ENCODE data around the gene ARHGAP40. TPM values are rescaled to one million over a fixed set of nuclear protein-coding genes. Genes with fewer than 3 reads are reported as not detected.

ARHGAP40 gene
- total RNA-seq, 1 experiment from 2014 or later: 0.18 TPM

DNA sequence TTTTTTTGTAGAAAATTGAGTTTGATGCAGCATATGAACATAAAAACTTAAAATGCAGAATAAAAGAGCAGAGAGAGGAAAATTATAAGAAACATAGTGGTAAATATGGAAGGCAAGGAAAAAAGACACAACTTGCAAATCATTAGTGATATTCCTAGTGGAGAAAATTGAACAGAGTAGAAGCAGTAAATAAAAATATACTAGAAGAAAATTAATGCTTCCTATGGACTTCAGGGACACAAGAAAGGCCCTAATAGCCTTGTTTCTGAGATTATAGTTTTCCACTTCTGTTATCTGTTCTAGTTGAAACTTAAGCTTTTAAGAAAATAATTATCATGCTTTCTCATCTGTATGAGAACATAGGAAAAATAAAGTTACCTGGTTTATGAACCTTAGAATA is 46.2 kb upstream of the ARHGAP40 start:
- POLR2A ChIA-PET: no interaction called here
- H3K36me3 ChIP-seq (ENCODE audit: control insufficient read depth, insufficient read depth, low read length): peaks cover 27% of the 10 kb centered on the region
- no peak overlapping the region for H3K4me3 ChIP-seq (ENCODE audit: low read depth in 2 of 2, low read length in 2 of 2)
- no peak for DNase-seq (ENCODE audit: low read depth, low spot score)
- intact Hi-C loops (cut with micrococcal nuclease; ENCODE audit: unreplicated experiment) (no loop called here), in situ Hi-C loops (cut with HindIII; ENCODE audit: low pct_unique_long_range_greater_than_20kb, low sequenced_read_pairs) (no loop called here)
- TF ChIP-seq TCF7L2 (IDR thresholded peaks at IDR 0.05; ENCODE audit: low read depth, low read length): no peak
- TF ChIP-seq POLR2AphosphoS5 (IDR thresholded peaks at IDR 0.05; ENCODE audit: low read depth, low read length): no peak
- TF ChIP-seq, protein P1, sequence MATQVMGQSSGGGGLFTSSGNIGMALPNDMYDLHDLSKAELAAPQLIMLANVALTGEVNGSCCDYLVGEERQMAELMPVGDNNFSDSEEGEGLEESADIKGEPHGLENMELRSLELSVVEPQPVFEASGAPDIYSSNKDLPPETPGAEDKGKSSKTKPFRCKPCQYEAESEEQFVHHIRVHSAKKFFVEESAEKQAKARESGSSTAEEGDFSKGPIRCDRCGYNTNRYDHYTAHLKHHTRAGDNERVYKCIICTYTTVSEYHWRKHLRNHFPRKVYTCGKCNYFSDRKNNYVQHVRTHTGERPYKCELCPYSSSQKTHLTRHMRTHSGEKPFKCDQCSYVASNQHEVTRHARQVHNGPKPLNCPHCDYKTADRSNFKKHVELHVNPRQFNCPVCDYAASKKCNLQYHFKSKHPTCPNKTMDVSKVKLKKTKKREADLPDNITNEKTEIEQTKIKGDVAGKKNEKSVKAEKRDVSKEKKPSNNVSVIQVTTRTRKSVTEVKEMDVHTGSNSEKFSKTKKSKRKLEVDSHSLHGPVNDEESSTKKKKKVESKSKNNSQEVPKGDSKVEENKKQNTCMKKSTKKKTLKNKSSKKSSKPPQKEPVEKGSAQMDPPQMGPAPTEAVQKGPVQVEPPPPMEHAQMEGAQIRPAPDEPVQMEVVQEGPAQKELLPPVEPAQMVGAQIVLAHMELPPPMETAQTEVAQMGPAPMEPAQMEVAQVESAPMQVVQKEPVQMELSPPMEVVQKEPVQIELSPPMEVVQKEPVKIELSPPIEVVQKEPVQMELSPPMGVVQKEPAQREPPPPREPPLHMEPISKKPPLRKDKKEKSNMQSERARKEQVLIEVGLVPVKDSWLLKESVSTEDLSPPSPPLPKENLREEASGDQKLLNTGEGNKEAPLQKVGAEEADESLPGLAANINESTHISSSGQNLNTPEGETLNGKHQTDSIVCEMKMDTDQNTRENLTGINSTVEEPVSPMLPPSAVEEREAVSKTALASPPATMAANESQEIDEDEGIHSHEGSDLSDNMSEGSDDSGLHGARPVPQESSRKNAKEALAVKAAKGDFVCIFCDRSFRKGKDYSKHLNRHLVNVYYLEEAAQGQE (IDR thresholded peaks at IDR 0.05; ENCODE audit: insufficient read depth in 1 of 2, low read depth in 2 of 2, low read length in 1 of 2): no peak
- TF ChIP-seq SIN3A (IDR thresholded peaks at IDR 0.05; ENCODE audit: borderline replicate concordance, insufficient read depth, low read depth, low read length): no peak
- H3K27me3 ChIP-seq (ENCODE audit: control insufficient read depth, insufficient read depth, low read length): no peaks in the 10 kb centered on the region
- H3K9me3 ChIP-seq (ENCODE audit: control insufficient read depth, insufficient read depth, low read depth, low read length): no peaks in the 10 kb centered on the region
- CTCF ChIA-PET: no interaction called here
- no peaks in the 10 kb centered on the region for H3K4me1 ChIP-seq (ENCODE audit: control insufficient read depth, insufficient read depth, low read length)
- BruUV-seq (replicated peaks): no TSS peak
- ATAC-seq: no peak
- no peak overlapping the region for H3K27ac ChIP-seq (ENCODE audit: low read length)

DNA sequence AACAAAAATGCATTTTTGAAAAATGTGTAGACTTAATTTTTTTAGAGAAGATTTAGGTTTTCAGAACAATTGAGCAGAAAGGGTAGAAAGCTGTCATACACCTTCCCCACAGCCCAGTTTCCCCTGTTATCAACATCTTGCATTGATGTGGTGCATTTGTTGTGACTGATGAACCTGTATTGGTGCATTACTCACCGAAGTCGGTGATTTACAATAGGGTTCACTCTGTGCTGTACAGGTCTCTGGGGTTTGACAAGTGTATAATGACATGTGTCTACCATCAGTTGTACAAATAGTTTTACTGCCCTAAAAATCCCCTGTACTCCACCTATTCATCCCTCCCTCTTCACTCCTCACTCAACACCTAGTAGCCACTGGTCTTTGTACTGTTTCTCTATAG is 44.4 kb upstream of the ARHGAP40 start:
- Histone ChIP-seq H3K27ac (ENCODE audit: low read length) (no peak overlapping the region), H3K9me3 (ENCODE audit: control insufficient read depth, insufficient read depth, low read depth, low read length) (no peaks in the 10 kb centered on the region), H3K4me3 (ENCODE audit: low read depth in 2 of 2, low read length in 2 of 2) (no peak overlapping the region), H3K36me3 (ENCODE audit: control insufficient read depth, insufficient read depth, low read length) (peaks cover 27% of the 10 kb centered on the region), H3K4me1 (ENCODE audit: control insufficient read depth, insufficient read depth, low read length) (no peaks in the 10 kb centered on the region), H3K27me3 (ENCODE audit: control insufficient read depth, insufficient read depth, low read length) (no peaks in the 10 kb centered on the region)
- TF ChIP-seq TCF7L2 (IDR thresholded peaks at IDR 0.05; ENCODE audit: low read depth, low read length): no peak
- TF ChIP-seq POLR2AphosphoS5 (IDR thresholded peaks at IDR 0.05; ENCODE audit: low read depth, low read length): no peak
- TF ChIP-seq, protein P2, sequence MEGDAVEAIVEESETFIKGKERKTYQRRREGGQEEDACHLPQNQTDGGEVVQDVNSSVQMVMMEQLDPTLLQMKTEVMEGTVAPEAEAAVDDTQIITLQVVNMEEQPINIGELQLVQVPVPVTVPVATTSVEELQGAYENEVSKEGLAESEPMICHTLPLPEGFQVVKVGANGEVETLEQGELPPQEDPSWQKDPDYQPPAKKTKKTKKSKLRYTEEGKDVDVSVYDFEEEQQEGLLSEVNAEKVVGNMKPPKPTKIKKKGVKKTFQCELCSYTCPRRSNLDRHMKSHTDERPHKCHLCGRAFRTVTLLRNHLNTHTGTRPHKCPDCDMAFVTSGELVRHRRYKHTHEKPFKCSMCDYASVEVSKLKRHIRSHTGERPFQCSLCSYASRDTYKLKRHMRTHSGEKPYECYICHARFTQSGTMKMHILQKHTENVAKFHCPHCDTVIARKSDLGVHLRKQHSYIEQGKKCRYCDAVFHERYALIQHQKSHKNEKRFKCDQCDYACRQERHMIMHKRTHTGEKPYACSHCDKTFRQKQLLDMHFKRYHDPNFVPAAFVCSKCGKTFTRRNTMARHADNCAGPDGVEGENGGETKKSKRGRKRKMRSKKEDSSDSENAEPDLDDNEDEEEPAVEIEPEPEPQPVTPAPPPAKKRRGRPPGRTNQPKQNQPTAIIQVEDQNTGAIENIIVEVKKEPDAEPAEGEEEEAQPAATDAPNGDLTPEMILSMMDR (IDR thresholded peaks at IDR 0.05): no peak
- ATAC-seq: no peak
- BruUV-seq (replicated peaks): no TSS peak
- ChIA-PET POLR2A (no interaction called here), CTCF (no interaction called here)
- intact Hi-C loops (cut with micrococcal nuclease; ENCODE audit: unreplicated experiment): no loop called here
- no peak for DNase-seq (ENCODE audit: low read depth, low spot score)
- in situ Hi-C loops (cut with HindIII; ENCODE audit: low pct_unique_long_range_greater_than_20kb, low sequenced_read_pairs): no loop called here

DNA sequence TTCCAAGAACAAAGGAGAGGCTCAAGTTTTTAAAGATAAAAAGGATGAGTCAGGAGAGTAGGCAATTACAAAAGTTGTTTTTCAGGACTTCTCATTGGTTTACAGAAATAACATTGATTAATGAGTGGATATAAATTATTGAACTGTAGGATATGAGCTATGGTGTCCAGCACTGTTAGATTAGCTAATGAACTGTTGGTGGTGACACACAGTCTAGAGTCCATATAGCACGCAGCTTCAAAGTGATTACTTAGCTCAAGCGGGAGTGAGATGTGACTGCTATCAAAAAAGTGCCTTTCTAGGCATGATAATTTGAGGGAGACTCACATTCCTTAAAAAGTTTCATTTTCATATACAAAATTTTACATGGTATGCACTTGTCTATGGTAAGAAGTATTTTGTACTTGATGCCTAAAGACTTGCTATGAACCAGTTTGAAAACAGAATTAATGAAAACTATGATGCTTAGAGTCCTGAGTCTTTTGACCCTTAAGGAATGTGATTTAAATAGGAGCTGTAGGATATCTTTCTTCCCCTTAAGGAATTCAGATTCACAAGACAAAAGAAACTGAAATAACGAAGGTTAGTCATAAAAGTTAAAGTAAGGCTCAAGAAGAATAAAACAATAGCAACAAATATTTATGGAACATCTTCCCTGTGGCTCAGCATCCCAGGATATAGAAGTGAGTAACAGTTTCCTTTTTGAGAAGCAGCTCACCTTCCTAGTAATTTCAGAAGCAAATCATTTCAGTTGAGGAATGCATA is 42.8 kb upstream of the ARHGAP40 start:
- intact Hi-C loops (cut with micrococcal nuclease; ENCODE audit: unreplicated experiment) (no loop called here), in situ Hi-C loops (cut with HindIII; ENCODE audit: low pct_unique_long_range_greater_than_20kb, low sequenced_read_pairs) (no loop called here)
- Histone ChIP-seq H3K4me3 (ENCODE audit: low read depth in 2 of 2, low read length in 2 of 2) (no peak overlapping the region), H3K9me3 (ENCODE audit: control insufficient read depth, insufficient read depth, low read depth, low read length) (no peaks in the 10 kb centered on the region), H3K36me3 (ENCODE audit: control insufficient read depth, insufficient read depth, low read length) (peaks cover 27% of the 10 kb centered on the region), H3K27me3 (ENCODE audit: control insufficient read depth, insufficient read depth, low read length) (no peaks in the 10 kb centered on the region), H3K4me1 (ENCODE audit: control insufficient read depth, insufficient read depth, low read length) (no peaks in the 10 kb centered on the region), H3K27ac (ENCODE audit: low read length) (no peak overlapping the region)
- DNase-seq (ENCODE audit: low read depth, low spot score) (no peak), ATAC-seq (no peak)
- TSS peak; percentile 27 for BruUV-seq (replicated peaks)
- ChIA-PET CTCF (no interaction called here), POLR2A (no interaction called here)
- TF ChIP-seq SIN3A (IDR thresholded peaks at IDR 0.05; ENCODE audit: borderline replicate concordance, insufficient read depth, low read depth, low read length) (no peak), POLR2AphosphoS5 (IDR thresholded peaks at IDR 0.05; ENCODE audit: low read depth, low read length) (no peak)
- TF ChIP-seq, protein P1 (IDR thresholded peaks at IDR 0.05; ENCODE audit: insufficient read depth in 1 of 2, low read depth in 2 of 2, low read length in 1 of 2): no peak
